Activated T-helper 2 cell treated with anti-CD3 and anti-CD28 coated beads, Interferon-gamma antibody, Interleukin-2, Interleukin-4, amounts not matched to agents 10 μg/mL and 5 μg/mL and 100 μg/mL, durations not matched to agents 14 hours and 24 hours and 36 hours (primary cell): Measurements from ENCODE around the gene PASD1. TPM values are rescaled to one million over a fixed set of nuclear protein-coding genes. Genes with fewer than 3 reads are reported as not detected.
"Not testable (repeated sequence)": the region's sequence is repeated elsewhere in the genome, so short reads cannot be mapped to it uniquely, and the experiment has no call there.

Experiments used
- DNase-seq: peaks from one replicate; pipeline ENCODE4 v3.0.0; 2021; ENCODE audit warnings: low spot score
- H3K27ac Mint-ChIP-seq: one replicate; pipeline ENCODE4 v1.8.0; 2021; ENCODE audit warnings: mixed read lengths
- H3K27me3 Mint-ChIP-seq: one replicate; pipeline ENCODE4 v1.8.0; 2021; ENCODE audit warnings: low read depth, mixed read lengths
- H3K36me3 Mint-ChIP-seq: one replicate; pipeline ENCODE4 v1.8.0; 2021; ENCODE audit warnings: low read depth, mixed read lengths
- H3K4me1 Mint-ChIP-seq: one replicate; pipeline ENCODE4 v1.8.0; 2021; ENCODE audit warnings: low read depth, mixed read lengths
- H3K4me3 Mint-ChIP-seq: one replicate; pipeline ENCODE4 v1.8.0; 2021; ENCODE audit warnings: low read depth, mild to moderate bottlenecking, moderate library complexity, mixed read lengths
- H3K9me3 Mint-ChIP-seq: one replicate; pipeline ENCODE4 v1.8.0; 2021; ENCODE audit warnings: mixed read lengths
- intact Hi-C: fragments of 100-400 bp; cut with micrococcal nuclease; formaldehyde crosslinking; loops from one replicate; pipeline ENCODE4 v1.15.1; 2023
- total RNA-seq: library from RNA; stranded (reverse); gene quantifications from 2 replicates; pipeline ENCODE4 v1.2.3, GENCODE V29; 2022

PASD1 gene
- total RNA-seq, 1 donor from 2014 or later, result not detected

DNA sequence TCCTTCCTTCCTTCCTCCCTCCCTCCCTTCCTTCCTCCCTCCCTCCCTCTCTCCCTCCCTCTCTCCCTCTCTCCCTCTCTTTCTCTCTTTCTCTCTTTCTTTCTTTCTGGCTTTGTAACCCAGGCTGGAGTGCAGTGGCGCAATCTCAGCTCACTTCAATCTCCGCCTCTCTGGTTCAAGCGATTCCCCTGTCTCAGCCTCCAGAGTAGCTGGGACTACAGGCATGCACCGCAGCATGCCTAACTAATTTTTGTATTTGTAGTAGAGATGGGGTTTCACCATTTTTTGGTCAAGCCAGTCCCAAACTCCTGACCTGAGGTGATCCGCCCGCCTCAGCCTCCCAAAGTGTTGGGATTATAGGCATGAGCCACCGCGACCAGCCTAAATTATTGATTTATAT, 133.6 kb downstream of the PASD1 start:
- H3K36me3 Mint-ChIP-seq, H3K4me3 Mint-ChIP-seq, DNase-seq, H3K9me3 Mint-ChIP-seq, H3K27ac Mint-ChIP-seq, H3K27me3 Mint-ChIP-seq, H3K4me1 Mint-ChIP-seq: not testable (repeated sequence)
- intact Hi-C loops, result loop anchor here (5.0 kb wide), 1 partner anchor 925 kb away; no protein-coding TSS in a partner anchor

DNA sequence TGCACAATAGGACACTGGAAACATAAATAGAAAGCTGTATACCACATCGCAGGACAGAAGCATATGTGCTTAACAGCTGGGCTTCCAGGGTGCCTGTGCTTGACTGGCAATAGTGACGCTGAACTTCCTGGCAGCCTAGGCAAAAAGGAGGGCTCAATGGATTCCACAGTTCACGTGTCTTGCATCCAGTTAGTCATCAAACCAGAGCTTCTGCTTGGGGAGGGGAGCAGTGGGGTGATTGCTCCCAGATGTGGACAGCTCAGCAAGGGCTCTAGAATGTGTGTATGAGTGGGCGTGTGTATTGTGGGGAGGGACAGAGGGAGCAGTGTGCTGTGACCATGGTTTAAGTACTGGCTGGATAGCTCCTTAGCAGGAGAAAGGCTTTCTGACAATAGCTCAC, 134.0 kb downstream of the PASD1 start:
- peaks cover 7% of the 10 kb centered on the region for H3K27me3 Mint-ChIP-seq
- no peaks in the 10 kb centered on the region for H3K4me1 Mint-ChIP-seq
- no peak overlapping the region for H3K4me3 Mint-ChIP-seq
- DNase-seq, result no peak
- no peaks in the 10 kb centered on the region for H3K36me3 Mint-ChIP-seq
- intact Hi-C loops, result loop anchor here (5.0 kb wide), 1 partner anchor 925 kb away; no protein-coding TSS in a partner anchor
- H3K9me3 Mint-ChIP-seq, result no peaks in the 10 kb centered on the region
- no peak overlapping the region for H3K27ac Mint-ChIP-seq

DNA sequence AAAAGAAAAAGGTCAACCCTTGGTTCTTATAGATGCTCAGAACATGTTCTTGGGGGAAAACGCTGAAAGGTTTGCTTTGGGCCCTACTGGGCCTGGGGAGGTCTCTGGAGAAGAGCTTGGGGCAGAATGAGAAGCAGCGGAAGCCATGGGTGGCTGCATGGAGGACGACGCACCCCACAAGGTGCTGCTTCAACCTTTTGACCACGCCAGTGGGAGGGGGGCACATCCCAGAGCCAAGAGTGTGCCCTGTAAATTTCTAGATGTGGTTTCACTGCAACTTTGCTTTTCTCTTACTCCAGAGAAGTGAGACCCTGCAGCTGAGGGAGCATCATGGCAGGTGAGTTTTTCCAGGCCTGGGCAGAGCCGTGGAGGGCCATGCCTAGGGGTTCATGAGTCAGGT, 135.0 kb downstream of the PASD1 start:
- no peaks in the 10 kb centered on the region for H3K9me3 Mint-ChIP-seq
- intact Hi-C loops, result loop anchor here (5.0 kb wide), 1 partner anchor 926 kb away; no protein-coding TSS in a partner anchor
- H3K4me3 Mint-ChIP-seq, result no peak overlapping the region
- no peaks in the 10 kb centered on the region for H3K36me3 Mint-ChIP-seq
- no peaks in the 10 kb centered on the region for H3K4me1 Mint-ChIP-seq
- H3K27ac Mint-ChIP-seq, result no peak overlapping the region
- peaks cover 7% of the 10 kb centered on the region for H3K27me3 Mint-ChIP-seq
- no peak for DNase-seq

DNA sequence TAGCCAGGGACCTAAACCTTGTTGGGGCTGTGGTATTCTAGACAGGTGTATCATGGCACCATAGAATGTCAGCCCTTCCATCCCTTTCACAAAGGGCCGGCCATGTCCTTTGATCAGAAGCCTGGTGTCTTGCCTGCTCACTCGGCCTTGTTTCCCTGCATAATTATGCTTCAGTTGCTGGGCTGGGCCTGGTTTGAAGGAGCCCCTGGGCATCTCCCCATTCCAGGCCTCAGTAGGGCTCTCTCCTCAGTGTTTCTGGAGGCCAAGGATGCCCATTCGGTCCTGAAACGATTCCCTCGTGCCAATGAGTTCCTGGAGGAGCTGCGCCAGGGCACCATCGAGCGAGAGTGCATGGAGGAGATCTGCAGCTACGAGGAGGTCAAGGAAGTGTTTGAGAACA, 136.3 kb downstream of the PASD1 start:
- no peak for DNase-seq
- H3K36me3 Mint-ChIP-seq, result no peaks in the 10 kb centered on the region
- no peaks in the 10 kb centered on the region for H3K4me1 Mint-ChIP-seq
- H3K27me3 Mint-ChIP-seq, result peaks cover 5% of the 10 kb centered on the region
- no peaks in the 10 kb centered on the region for H3K9me3 Mint-ChIP-seq
- no peak overlapping the region for H3K27ac Mint-ChIP-seq
- intact Hi-C loops, result loop anchor here (5.0 kb wide), 1 partner anchor 927 kb away; no protein-coding TSS in a partner anchor
- H3K4me3 Mint-ChIP-seq, result no peak overlapping the region

DNA sequence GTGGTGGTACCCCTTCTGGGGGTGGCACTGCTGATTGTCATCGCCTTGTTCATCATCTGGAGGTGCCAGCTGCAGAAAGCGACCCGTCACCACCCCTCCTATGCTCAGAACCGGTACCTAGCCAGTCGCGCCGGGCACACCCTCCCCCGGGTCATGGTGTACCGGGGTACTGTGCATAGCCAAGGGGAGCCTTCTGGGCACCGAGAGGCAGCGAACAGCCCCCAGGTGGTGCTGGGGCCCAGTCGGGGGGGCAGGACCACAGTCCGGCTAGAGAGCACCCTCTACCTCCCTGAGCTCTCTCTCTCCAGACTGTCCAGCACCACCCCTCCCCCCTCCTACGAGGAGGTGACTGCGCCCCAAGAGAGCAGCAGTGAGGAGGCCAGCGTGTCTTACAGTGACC, 137.1 kb downstream of the PASD1 start:
- no peak overlapping the region for H3K4me3 Mint-ChIP-seq
- intact Hi-C loops, result no loop called here
- H3K36me3 Mint-ChIP-seq, result no peaks in the 10 kb centered on the region
- no peaks in the 10 kb centered on the region for H3K9me3 Mint-ChIP-seq
- no peak overlapping the region for H3K27ac Mint-ChIP-seq
- DNase-seq, result no peak
- no peaks in the 10 kb centered on the region for H3K4me1 Mint-ChIP-seq
- H3K27me3 Mint-ChIP-seq, result peaks cover 2% of the 10 kb centered on the region

DNA sequence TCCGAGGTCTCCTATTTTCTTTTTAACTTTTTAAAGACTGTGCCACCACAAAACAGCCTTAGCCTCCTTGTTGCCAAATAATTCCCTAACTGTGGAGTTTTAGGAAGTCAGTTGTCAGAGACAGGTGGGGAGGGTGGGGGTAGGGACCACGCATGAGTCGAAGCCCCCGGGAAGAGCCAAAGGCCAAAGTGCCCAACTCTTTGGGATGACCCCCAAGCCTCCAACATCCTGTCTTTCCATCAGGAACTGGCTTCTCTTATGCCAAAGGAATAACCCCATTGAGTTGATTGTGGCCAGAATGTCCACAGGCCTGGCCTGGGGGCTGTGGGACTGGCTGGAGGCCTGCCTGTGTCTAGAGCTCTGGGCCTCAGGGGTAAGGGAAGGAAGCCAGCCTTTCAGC, 137.6 kb downstream of the PASD1 start:
- H3K9me3 Mint-ChIP-seq, result no peaks in the 10 kb centered on the region
- peaks cover 1% of the 10 kb centered on the region for H3K27me3 Mint-ChIP-seq
- H3K4me1 Mint-ChIP-seq, result no peaks in the 10 kb centered on the region
- intact Hi-C loops, result no loop called here
- no peak overlapping the region for H3K4me3 Mint-ChIP-seq
- no peak overlapping the region for H3K27ac Mint-ChIP-seq
- no peak for DNase-seq
- no peaks in the 10 kb centered on the region for H3K36me3 Mint-ChIP-seq

DNA sequence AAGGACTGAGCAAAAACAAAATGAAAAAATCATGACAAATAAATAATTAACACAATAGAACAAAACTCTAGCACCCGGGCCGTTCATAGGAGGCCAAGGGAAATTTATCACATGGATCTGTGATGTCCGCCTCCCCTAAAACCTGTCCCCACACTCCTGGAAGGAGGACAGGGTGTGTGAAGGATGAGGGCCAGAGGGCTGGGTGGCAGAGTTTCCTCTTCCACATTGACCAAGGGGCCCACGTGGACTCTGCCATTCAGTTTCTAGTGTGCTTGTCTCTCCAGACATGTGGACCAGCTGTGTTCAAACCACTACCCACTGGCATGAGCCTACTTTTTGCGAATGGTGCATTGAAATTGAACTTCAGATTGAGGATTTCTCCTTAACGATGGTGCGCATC, 138.1 kb downstream of the PASD1 start:
- H3K27ac Mint-ChIP-seq, result no peak overlapping the region
- no peak overlapping the region for H3K4me3 Mint-ChIP-seq
- H3K36me3 Mint-ChIP-seq, result no peaks in the 10 kb centered on the region
- H3K27me3 Mint-ChIP-seq, result peaks cover under 1% of the 10 kb centered on the region
- H3K4me1 Mint-ChIP-seq, result no peaks in the 10 kb centered on the region
- DNase-seq, result no peak
- intact Hi-C loops, result no loop called here
- H3K9me3 Mint-ChIP-seq, result no peaks in the 10 kb centered on the region

DNA sequence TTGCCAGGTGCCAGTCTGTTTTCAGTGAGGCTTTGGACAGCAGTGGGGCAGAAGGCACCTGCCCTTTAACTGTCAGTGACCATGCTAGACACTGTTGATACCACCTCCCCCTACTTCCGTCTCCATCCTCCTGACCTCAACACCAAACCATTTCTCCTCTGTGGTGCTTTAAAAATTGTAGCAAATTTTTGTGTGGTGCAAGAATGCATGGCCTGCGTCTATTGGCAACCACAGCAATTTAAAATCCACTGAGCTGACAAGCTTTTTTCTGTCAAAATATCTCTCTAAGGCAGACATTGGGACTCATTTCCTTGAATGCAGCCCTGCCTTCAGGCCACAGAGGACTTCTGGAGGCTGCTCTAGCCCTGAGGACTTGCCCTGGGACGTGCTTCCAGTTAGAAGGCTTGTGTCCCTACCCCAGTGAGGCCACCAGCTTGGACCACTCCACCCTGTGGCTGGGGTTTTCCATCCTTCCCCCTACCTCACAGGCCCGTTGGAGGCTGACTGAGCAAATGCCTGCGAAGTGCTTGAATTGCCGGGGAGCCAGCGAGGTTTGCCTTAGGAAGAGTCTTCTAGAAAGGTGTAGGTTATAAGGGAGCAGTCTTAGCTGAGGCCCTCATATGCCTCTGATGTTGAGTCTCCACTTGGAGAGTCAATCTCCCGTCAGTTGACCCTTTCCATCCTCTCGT, 138.7 kb downstream of the PASD1 start:
- H3K27ac Mint-ChIP-seq, result no peak overlapping the region
- DNase-seq, result no peak
- H3K27me3 Mint-ChIP-seq, result no peaks in the 10 kb centered on the region
- no peaks in the 10 kb centered on the region for H3K36me3 Mint-ChIP-seq
- no peaks in the 10 kb centered on the region for H3K9me3 Mint-ChIP-seq
- H3K4me3 Mint-ChIP-seq, result no peak overlapping the region
- intact Hi-C loops, result no loop called here
- H3K4me1 Mint-ChIP-seq, result no peaks in the 10 kb centered on the region

DNA sequence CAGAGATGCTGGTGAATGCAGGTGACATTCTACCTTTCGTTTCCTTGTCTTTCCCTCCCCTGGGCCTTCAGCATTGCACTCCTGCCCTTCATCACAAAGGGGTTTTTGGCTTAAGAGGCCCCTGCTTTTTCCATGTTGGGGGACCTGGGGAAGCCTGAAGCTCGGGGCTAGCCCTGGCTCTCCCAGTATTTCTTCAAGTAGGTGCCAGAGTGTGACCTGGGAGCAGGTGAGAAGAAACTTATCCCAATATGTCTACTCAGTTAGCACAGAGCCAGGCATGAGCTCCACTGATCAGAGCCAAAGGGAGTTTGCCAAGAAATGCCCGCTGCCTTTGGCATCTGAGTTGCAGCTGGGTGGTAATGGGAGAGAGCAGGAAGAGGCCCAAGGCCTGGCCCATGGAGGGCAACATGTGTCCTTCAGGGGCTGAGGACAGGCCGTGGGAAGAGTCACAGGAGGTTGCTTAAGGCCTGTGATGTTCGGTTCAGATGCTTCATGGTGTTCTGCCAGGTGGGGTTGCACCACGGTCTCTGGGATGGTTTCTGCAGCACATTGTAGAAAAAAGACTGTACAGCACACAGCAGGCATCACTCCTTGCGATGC, 139.4 kb downstream of the PASD1 start:
- Mint-ChIP-seq H3K27ac (no peak overlapping the region), H3K4me3 (no peak overlapping the region), H3K9me3 (no peaks in the 10 kb centered on the region), H3K36me3 (no peaks in the 10 kb centered on the region), H3K4me1 (no peaks in the 10 kb centered on the region), H3K27me3 (no peaks in the 10 kb centered on the region)
- DNase-seq, result no peak
- intact Hi-C loops, result no loop called here

DNA sequence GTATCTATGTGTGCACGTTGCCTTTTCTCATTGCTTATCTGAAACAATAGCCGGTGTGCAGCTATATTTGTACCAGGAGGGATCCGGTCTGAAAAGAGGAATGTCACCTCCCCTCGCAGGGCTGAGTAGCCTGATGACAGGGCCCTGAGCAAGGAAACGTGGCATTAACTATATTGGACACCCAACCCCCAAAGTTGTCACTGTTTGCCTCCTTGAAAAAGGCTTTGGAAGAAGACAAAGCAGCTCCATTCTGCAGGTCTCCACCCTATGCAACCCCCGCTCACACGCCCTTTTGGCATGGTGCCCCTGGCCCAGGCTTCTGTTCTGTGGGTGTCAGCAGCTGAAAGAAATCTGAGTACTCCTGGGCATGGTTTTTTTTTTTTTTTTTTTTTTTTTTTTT, 140.0 kb downstream of the PASD1 start:
- intact Hi-C loops, result no loop called here
- Mint-ChIP-seq H3K27me3 (no peaks in the 10 kb centered on the region), H3K4me3 (no peak overlapping the region), H3K36me3 (no peaks in the 10 kb centered on the region), H3K4me1 (no peaks in the 10 kb centered on the region), H3K9me3 (no peaks in the 10 kb centered on the region), H3K27ac (no peak overlapping the region)
- no peak for DNase-seq

DNA sequence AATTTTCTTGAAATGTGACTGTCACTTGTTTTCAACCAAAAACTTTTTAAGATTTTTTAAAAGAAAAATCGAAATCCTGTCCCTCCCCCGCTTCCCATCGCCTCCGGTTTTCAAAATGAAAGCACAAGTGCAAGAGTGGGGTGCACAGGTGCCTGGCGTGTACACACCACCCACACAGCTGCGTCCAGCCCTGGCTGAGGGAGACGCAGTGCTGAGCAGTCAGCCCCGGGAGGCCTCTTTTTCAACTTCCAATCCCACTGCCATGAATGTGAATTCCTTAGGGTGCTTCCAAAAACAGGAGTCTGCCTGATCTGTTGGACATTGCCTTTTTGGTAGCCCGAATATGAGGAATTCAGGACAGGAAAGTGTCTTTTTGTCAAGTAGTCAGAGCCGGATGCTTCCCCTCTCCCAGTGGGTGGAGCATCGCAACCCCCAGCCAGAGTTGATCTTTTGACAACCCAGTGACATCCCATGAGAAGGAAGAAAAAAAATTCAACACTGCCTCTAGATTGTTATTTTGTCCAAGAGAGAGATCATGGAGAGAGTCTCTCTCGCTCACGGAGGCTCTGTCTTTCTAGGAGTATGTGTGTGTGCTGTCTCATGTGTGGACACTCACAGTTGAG, 140.7 kb downstream of the PASD1 start:
- Mint-ChIP-seq H3K9me3 (no peaks in the 10 kb centered on the region), H3K4me3 (no peak overlapping the region), H3K36me3 (no peaks in the 10 kb centered on the region), H3K27me3 (no peaks in the 10 kb centered on the region), H3K4me1 (no peaks in the 10 kb centered on the region), H3K27ac (no peak overlapping the region)
- intact Hi-C loops, result no loop called here
- no peak for DNase-seq

DNA sequence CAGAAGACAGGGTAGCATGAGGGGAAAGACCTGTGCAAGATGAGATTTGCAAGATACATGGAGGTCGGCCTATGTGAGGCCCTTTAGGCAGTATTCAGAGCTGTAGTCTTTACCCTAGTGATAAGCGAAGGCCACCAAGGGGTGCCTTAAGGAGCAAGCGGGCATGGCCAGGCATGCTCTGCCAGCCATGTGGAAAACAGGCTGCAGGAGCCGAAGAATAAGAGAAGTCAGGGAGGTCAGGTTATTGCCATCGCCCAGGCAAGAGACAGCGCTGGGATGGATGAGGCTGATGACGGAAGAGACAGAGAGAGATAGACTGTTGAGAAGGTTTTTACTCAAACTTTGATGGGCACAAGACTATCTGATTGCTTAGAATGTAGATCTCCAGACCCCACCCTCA, 145.3 kb downstream of the PASD1 start:
- Mint-ChIP-seq H3K4me1 (no peaks in the 10 kb centered on the region), H3K4me3 (no peak overlapping the region), H3K9me3 (no peaks in the 10 kb centered on the region), H3K27ac (no peak overlapping the region), H3K27me3 (no peaks in the 10 kb centered on the region), H3K36me3 (no peaks in the 10 kb centered on the region)
- intact Hi-C loops, result no loop called here
- DNase-seq, result no peak

DNA sequence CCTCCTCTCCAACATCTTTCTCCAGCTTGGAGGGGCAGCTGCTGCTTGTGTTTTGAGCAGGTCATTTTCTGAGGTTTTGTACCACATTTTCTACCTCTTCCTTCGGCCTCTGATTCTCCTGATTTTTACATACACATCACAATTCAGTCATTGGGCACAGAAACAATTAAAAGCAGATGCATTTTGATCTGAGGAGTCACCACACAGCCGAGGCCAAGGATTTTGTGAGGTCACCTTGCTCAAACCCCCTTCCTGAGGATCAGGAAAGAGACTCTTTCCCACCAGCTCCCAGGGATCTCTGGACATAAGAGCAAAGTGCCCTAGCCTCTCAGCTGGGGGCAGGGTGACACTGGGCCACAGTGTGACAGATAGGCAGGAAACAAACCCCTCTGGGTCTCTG, 147.0 kb downstream of the PASD1 start:
- no peak overlapping the region for H3K27ac Mint-ChIP-seq
- H3K4me1 Mint-ChIP-seq, result no peaks in the 10 kb centered on the region
- no peak for DNase-seq
- H3K4me3 Mint-ChIP-seq, result no peak overlapping the region
- no peaks in the 10 kb centered on the region for H3K9me3 Mint-ChIP-seq
- intact Hi-C loops, result no loop called here
- no peaks in the 10 kb centered on the region for H3K36me3 Mint-ChIP-seq
- no peaks in the 10 kb centered on the region for H3K27me3 Mint-ChIP-seq
